ENCODE results near the gene FEV. TPM values are rescaled to one million over a fixed set of nuclear protein-coding genes. Genes with fewer than 3 reads are reported as not detected.
"Not testable (repeated sequence)": the region's sequence is repeated elsewhere in the genome, so short reads cannot be mapped to it uniquely, and the experiment has no call there.

FEV gene
- polyA plus RNA-seq, 3 donors from 2014 or later, result not detected

DNA sequence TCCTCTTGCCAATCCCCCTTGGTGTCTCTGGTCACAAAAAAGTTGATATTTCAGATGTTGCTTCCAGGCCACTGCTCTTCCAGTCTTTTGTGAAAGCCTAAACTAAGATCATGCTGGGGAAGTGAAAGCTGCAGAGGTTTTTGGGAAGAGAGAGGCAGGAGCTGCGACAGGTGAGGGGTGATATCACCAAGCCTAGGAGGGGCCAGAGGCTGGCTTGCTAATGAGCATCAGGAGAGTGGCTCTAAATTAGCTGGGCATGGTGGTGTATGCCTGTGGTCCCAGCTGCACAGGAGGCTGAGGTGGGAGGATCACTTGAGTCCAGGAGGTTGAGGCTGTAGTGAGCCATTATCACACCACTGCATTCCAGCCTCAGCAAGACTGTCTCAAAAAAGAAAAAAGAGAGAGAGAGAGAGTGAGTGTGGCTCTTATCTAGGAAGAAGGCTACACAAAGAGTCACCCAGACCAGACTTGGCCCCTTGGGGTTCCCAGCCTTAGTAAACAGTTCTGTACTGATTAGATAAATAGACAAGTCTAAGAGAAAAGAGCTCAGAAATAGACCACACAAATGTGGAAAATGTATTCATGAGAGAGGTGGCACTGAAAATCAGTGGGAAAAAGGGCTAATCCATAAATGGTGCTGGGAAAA lies 40.1 kb downstream of the FEV start:
- no peak for DNase-seq
- Mint-ChIP-seq H3K9me3 (peaks cover 0 to 2% (median 0%) of the 10 kb centered on the region in 6 donors), H3K27ac (no peak overlapping the region), H3K4me3 (no peak overlapping the region), H3K27me3 (ENCODE audit: low read depth in 3 of 3) (peaks cover 8 to 42% (median 16%) of the 10 kb centered on the region in 3 donors), H3K36me3 (peaks cover 0 to 3% (median 0%) of the 10 kb centered on the region in 3 donors), H3K4me1 (no peaks in the 10 kb centered on the region)

DNA sequence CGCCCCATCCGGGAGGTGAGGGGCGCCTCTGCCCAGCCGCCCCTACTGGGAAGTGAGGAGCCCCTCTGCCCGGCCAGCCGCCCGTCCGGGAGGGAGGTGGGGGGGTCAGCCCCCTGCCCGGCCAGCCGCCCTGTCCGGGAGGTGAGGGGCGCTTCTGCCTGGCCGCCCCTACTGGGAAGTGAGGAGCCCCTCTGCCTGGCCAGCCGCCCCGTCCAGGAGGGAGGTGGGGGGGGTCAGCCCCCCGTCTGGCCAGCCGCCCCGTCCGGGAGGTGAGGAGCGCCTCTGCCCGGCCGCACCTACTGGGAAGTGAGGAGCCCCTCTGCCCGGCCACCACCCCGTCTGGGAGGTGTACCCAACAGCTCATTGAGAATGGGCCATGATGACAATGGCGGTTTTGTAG lies 53.2 kb downstream of the FEV start:
- H3K4me3 Mint-ChIP-seq, H3K27ac Mint-ChIP-seq, H3K4me1 Mint-ChIP-seq, H3K36me3 Mint-ChIP-seq, DNase-seq, H3K9me3 Mint-ChIP-seq: not testable (repeated sequence)
- peaks cover 5 to 20% (median 10%) of the 10 kb centered on the region in 3 donors for H3K27me3 Mint-ChIP-seq (ENCODE audit: low read depth in 3 of 3)

Other genes starting within 250 kb of the FEV start
- under 1 TPM in 2 of 3 donors, not detected in 1; 0.34 to 0.60 TPM for gene CYP27A1, start 203.0 kb downstream of the FEV start, polyA plus RNA-seq
- gene PRKAG3, start 153.4 kb downstream of the FEV start, polyA plus RNA-seq, result not detected
- gene WNT6, start 125.4 kb downstream of the FEV start, polyA plus RNA-seq, result under 1 TPM in 1 of 3 donors, not detected in 2; 0.22 TPM
- under 1 TPM in 1 of 3 donors, not detected in 2; 0.19 TPM for gene WNT10A, start 104.3 kb downstream of the FEV start, polyA plus RNA-seq
- gene CDK5R2, start 25.5 kb downstream of the FEV start, polyA plus RNA-seq, result not detected
- not detected for gene CRYBA2, start 8.2 kb upstream of the FEV start, polyA plus RNA-seq
- not detected for gene CFAP65, start 56.3 kb upstream of the FEV start, polyA plus RNA-seq
- gene IHH, start 75.7 kb upstream of the FEV start, polyA plus RNA-seq, result not detected
- 10 to 100 TPM; 19.2 to 33.3 (median 21.9) TPM for gene NHEJ1, start 175.6 kb upstream of the FEV start, polyA plus RNA-seq
- under 1 TPM in 1 of 3 donors, not detected in 2; 0.29 TPM for gene SLC23A3, start 184.8 kb upstream of the FEV start, polyA plus RNA-seq
- gene CNPPD1, start 191.7 kb upstream of the FEV start, polyA plus RNA-seq, result 100 to 1,000 TPM in 1 of 3 donors, 10 to 100 TPM in 2; 68.2 to 135 (median 92.9) TPM
- 10 to 100 TPM; 51.2 to 88.6 (median 58.6) TPM for gene RETREG2, start 193.1 kb upstream of the FEV start, polyA plus RNA-seq
- gene ZFAND2B, start 221.6 kb upstream of the FEV start, polyA plus RNA-seq, result 100 to 1,000 TPM in 2 of 3 donors, 10 to 100 TPM in 1; 95.4 to 128 (median 102) TPM
- gene ABCB6, start 233.8 kb upstream of the FEV start, polyA plus RNA-seq, result 1 to 10 TPM in 2 of 3 donors, under 1 TPM in 1; 0.21 to 3.7 (median 1.2) TPM
- gene ATG9A, start 244.5 kb upstream of the FEV start, polyA plus RNA-seq, result 10 to 100 TPM in 2 of 3 donors, 1 to 10 TPM in 1; 8.6 to 31.9 (median 14.8) TPM
- 10 to 100 TPM; 11.5 to 28.6 (median 22.4) TPM for gene ANKZF1, start 244.6 kb upstream of the FEV start, polyA plus RNA-seq

Data from immature natural killer cell (primary cell).